ENCODE data around the gene PALB2. TPM values are rescaled to one million over a fixed set of nuclear protein-coding genes. Genes with fewer than 3 reads are reported as not detected.

The PALB2 gene
- total RNA-seq = 10 to 100 TPM; 10.4 to 18.6 (median 10.5) TPM

DNA sequence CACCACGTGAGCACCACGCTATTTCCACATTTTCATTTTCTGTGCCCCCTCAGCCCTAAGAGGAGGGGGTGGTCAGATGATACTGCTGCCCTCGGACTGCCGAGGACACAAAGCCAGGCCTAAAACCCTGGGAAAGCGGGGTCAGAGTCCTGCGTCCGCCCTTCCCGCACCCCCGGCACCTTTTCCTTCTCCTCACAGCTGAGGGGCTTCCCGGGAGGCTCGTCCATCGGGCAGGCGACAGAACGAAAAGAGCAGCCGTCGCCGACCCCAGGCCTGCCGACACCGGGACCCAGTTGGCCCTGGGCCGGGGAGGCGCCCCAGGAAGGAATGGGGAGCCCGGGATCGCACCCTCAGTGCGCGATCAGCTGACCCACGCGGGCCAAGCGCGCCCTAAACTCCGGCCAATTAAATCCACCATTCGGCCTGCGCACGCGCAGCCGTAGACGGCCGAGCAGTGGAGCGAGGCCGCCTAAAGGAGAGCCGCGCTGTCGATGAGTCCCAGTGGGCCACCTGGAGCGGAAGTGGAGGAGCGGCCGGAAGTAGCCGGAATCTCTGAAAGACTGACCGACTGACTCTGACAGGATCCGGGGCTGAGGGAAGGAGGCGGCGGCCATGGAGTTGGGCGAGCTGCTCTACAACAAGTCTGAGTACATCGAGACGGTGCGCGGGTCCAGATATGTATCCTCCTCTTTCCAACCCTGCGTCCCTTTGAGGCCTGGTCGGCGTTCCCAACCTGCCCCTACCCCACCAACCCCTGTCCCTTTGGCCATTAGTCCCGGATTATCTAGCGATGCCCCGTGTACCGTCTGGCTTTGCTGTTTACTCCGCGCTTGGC is at the start of gene PALB2, which contains the start of gene DCTN5:
PALB2 (minus strand) TSS at position 380 of the 835 bp plus-strand sequence; CDS start at position 227, 153 bp downstream.
DCTN5 (plus strand) TSS at position 536 of the 835 bp plus-strand sequence; CDS start at position 613, 77 bp downstream.
- H3K27ac ChIP-seq = peak within 1 kb of the TSS; percentile 81 to 87
- no peak for TF ChIP-seq POLR2A (IDR thresholded peaks at IDR 0.05)
- TF ChIP-seq, protein P1, sequence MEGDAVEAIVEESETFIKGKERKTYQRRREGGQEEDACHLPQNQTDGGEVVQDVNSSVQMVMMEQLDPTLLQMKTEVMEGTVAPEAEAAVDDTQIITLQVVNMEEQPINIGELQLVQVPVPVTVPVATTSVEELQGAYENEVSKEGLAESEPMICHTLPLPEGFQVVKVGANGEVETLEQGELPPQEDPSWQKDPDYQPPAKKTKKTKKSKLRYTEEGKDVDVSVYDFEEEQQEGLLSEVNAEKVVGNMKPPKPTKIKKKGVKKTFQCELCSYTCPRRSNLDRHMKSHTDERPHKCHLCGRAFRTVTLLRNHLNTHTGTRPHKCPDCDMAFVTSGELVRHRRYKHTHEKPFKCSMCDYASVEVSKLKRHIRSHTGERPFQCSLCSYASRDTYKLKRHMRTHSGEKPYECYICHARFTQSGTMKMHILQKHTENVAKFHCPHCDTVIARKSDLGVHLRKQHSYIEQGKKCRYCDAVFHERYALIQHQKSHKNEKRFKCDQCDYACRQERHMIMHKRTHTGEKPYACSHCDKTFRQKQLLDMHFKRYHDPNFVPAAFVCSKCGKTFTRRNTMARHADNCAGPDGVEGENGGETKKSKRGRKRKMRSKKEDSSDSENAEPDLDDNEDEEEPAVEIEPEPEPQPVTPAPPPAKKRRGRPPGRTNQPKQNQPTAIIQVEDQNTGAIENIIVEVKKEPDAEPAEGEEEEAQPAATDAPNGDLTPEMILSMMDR (IDR thresholded peaks at IDR 0.05) = no peak
- TF ChIP-seq POLR2AphosphoS5 (IDR thresholded peaks at IDR 0.05) = peak in 2 of 3 donors; percentile 44 to 73
- peak within 1 kb of the TSS; percentile 93 to 98 (median 95) for H3K4me3 ChIP-seq
- intact Hi-C loops (cut with DNase I; ENCODE audit: low total_unique reads) = no loop called here
- H3K27me3 ChIP-seq = no peaks in the 10 kb centered on the region
- H3K36me3 ChIP-seq = no peaks in the 10 kb centered on the region
- peaks cover 0 to 17% of the 10 kb centered on the region in 2 donors for H3K4me1 ChIP-seq
- DNase-seq (ENCODE audit: low spot score in 2 of 2) = peak; percentile 87 to 88
- H3K9me3 ChIP-seq = no peaks in the 10 kb centered on the region

DNA sequence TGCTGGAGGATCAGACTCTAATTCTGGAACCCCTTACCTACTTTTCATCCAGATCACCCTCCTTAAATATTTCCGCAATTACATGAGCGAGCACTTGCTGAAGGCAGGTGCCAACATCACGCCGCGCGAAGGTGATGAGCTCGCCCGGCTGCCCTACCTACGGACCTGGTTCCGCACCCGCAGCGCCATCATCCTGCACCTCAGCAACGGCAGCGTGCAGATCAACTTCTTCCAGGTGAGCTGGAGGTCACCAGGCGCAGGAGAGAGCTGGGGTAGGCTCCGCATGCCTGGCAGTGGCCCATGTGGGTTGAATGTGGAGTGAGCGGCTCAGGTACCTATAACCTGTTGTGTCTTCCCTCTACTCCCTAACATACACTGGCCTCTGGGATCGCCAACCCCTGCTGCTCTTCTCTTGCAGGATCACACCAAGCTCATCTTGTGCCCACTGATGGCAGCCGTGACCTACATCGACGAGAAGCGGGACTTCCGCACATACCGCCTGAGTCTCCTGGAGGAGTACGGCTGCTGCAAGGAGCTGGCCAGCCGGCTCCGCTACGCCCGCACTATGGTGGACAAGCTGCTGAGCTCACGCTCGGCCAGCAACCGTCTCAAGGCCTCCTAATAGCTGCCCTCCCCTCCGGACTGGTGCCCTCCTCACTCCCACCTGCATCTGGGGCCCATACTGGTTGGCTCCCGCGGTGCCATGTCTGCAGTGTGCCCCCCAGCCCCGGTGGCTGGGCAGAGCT is 48.5 kb upstream of the PALB2 start:
- no peaks in the 10 kb centered on the region for H3K27me3 ChIP-seq
- H3K9me3 ChIP-seq = no peaks in the 10 kb centered on the region
- intact Hi-C loops (cut with DNase I; ENCODE audit: low total_unique reads) = no loop called here
- H3K4me3 ChIP-seq = no peak overlapping the region
- H3K4me1 ChIP-seq = no peaks in the 10 kb centered on the region
- TF ChIP-seq, protein P1 (IDR thresholded peaks at IDR 0.05) = no peak
- TF ChIP-seq POLR2A (IDR thresholded peaks at IDR 0.05) = no peak
- no peak for TF ChIP-seq POLR2AphosphoS5 (IDR thresholded peaks at IDR 0.05)
- no peak for DNase-seq (ENCODE audit: low spot score in 2 of 2)
- peaks cover 10% of the 10 kb centered on the region for H3K36me3 ChIP-seq
- H3K27ac ChIP-seq = no peak overlapping the region

GRCh38 chr16:23687034-23687808 is 46.1 kb upstream of the PALB2 start:
- DNase-seq (ENCODE audit: low spot score in 2 of 2) = no peak
- Histone ChIP-seq H3K9me3 (no peaks in the 10 kb centered on the region), H3K4me3 (no peak overlapping the region), H3K36me3 (peaks cover 10% of the 10 kb centered on the region), H3K27ac (no peak overlapping the region), H3K4me1 (no peaks in the 10 kb centered on the region), H3K27me3 (no peaks in the 10 kb centered on the region)
- TF ChIP-seq POLR2A (IDR thresholded peaks at IDR 0.05) = no peak
- TF ChIP-seq, protein P1 (IDR thresholded peaks at IDR 0.05) = no peak
- no peak for TF ChIP-seq POLR2AphosphoS5 (IDR thresholded peaks at IDR 0.05)
- intact Hi-C loops (cut with DNase I; ENCODE audit: low total_unique reads) = no loop called here

DNA sequence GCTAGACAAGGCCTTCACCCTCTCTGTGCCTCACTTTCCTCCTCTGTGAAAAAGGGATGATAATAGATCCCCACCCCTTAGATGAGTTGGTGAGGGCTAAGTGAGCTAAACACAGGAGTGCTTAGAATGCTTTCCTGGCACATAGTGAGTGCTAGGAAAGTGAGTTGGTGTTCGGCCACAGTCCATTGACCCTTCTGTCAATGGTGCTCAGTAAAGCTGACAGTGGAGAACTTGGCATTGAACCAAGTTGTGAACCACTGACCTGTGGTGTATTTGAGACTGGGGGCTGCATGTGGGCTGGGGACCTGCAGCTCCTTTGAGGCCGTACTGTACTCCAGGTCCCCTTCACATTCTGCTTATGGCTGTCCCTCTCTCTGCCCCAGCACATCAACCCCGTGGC is 42.4 kb upstream of the PALB2 start:
- intact Hi-C loops (cut with DNase I; ENCODE audit: low total_unique reads) = loop anchor here (5.0 kb wide), 1 partner anchor 1449 kb away; no protein-coding TSS in a partner anchor
- Histone ChIP-seq H3K4me3 (no peak overlapping the region), H3K36me3 (no peaks in the 10 kb centered on the region), H3K27me3 (no peaks in the 10 kb centered on the region), H3K27ac (no peak overlapping the region), H3K4me1 (no peaks in the 10 kb centered on the region), H3K9me3 (no peaks in the 10 kb centered on the region)
- DNase-seq (ENCODE audit: low spot score in 2 of 2) = no peak
- TF ChIP-seq POLR2AphosphoS5 (IDR thresholded peaks at IDR 0.05) (no peak), POLR2A (IDR thresholded peaks at IDR 0.05) (no peak)
- TF ChIP-seq, protein P1 (IDR thresholded peaks at IDR 0.05) = no peak

All from breast epithelium (tissue), 4 donors.